Activated CD4-positive, alpha-beta memory T cell treated with anti-CD3 and anti-CD28 coated beads, Interleukin-2, amount 10 ng/mL, durations not matched to agents 7 days and 5 days (primary cell): Measurements from ENCODE around the gene RAC2. TPM values are rescaled to one million over a fixed set of nuclear protein-coding genes. Genes with fewer than 3 reads are reported as not detected.

Source experiments
- CTCF ChIA-PET: fragments of 350-600 bp; sonication (Branson Sonifier 250); formaldehyde crosslinking; loops from one replicate; lab custom pipeline; 2021; ENCODE audit warnings: antibody characterized with exemption, inconsistent platforms; lab: Charles Lee
- POLR2A ChIA-PET: fragments of 350-600 bp; sonication (Branson Sonifier 250); formaldehyde crosslinking; loops from one replicate; lab custom pipeline; 2021; ENCODE audit warnings: antibody characterized with exemption; lab: Charles Lee
- DNase-seq: peaks from one replicate; pipeline ENCODE4 v3.0.0-alpha.2; 2020
- H3K27ac Mint-ChIP-seq: one replicate; pipeline ENCODE4 v1.8.0; 2021; ENCODE audit warnings: mild to moderate bottlenecking, mixed read lengths
- H3K27me3 Mint-ChIP-seq: one replicate; pipeline ENCODE4 v1.8.0; 2021; ENCODE audit warnings: mixed read lengths
- H3K36me3 Mint-ChIP-seq: one replicate; pipeline ENCODE4 v1.8.0; 2021; ENCODE audit warnings: low read depth, mixed read lengths
- H3K4me1 Mint-ChIP-seq: one replicate; pipeline ENCODE4 v1.8.0; 2021; ENCODE audit warnings: mixed read lengths
- H3K4me3 Mint-ChIP-seq: one replicate; pipeline ENCODE4 v1.8.0; 2021; ENCODE audit warnings: mild to moderate bottlenecking, mixed read lengths
- H3K9me3 Mint-ChIP-seq: one replicate; pipeline ENCODE4 v1.8.0; 2021; ENCODE audit warnings: mixed read lengths
- total RNA-seq, 2 experiments: library from RNA; stranded (reverse); gene quantifications; one replicate each; pipeline ENCODE4 v1.2.3, GENCODE V29; 2021

The RAC2 gene
- total RNA-seq, 2 experiments from 2014 or later, result 984 to 1,005 TPM

- Mint-ChIP-seq H3K4me3 (peak overlapping the region; percentile 68), H3K9me3 (no peaks in the 10 kb centered on the region), H3K27me3 (no peaks in the 10 kb centered on the region), H3K36me3 (peaks cover 86% of the 10 kb centered on the region), H3K4me1 (peaks cover 90% of the 10 kb centered on the region), H3K27ac (peak overlapping the region; percentile 97)
- CTCF ChIA-PET, result interaction anchor here (2.1 to 4.7 kb wide), 4 partner anchors 10 to 31 kb away, joined by 11 to 71 read pairs (median 17); partner anchors contain the start of gene RAC2
- POLR2A ChIA-PET, result interaction anchor here (0.9 to 9.0 kb wide), 22 partner anchors 11 to 370 kb away, joined by 3 to 457 read pairs (median 4); partner anchors contain the start of genes CYTH4, IL2RB, NCF4 and RAC2
- DNase-seq, result peak; percentile 87
Measured at GRCh38 chr22:37230673-37231405, 13.2 kb downstream of the RAC2 start.

GRCh38 chr22:37229805-37230672, 14.0 kb downstream of the RAC2 start:
- DNase-seq, result peak; percentile 94
- Mint-ChIP-seq H3K27me3 (no peaks in the 10 kb centered on the region), H3K4me1 (peaks cover 90% of the 10 kb centered on the region), H3K4me3 (peak overlapping the region; percentile 45), H3K36me3 (peaks cover 86% of the 10 kb centered on the region), H3K27ac (peak overlapping the region; percentile 97), H3K9me3 (no peaks in the 10 kb centered on the region)
- POLR2A ChIA-PET, result interaction anchor here (0.8 to 9.0 kb wide), 29 partner anchors 10 to 369 kb away, joined by 3 to 457 read pairs (median 4); partner anchors contain the start of genes CYTH4, IL2RB, MFNG and NCF4
- CTCF ChIA-PET, result interaction anchor here (1.4 to 4.7 kb wide), 5 partner anchors 11 to 31 kb away, joined by 5 to 71 read pairs (median 16); partner anchors contain the start of gene RAC2

- peak overlapping the region; percentile 45 for H3K4me3 Mint-ChIP-seq
- H3K27me3 Mint-ChIP-seq, result no peaks in the 10 kb centered on the region
- H3K36me3 Mint-ChIP-seq, result peaks cover 86% of the 10 kb centered on the region
- DNase-seq, result peak; percentile 62
- CTCF ChIA-PET, result interaction anchor here (1.4 to 4.7 kb wide), 5 partner anchors 12 to 32 kb away, joined by 5 to 71 read pairs (median 16); partner anchors contain the start of gene RAC2
- POLR2A ChIA-PET, result interaction anchor here (0.6 to 9.0 kb wide), 22 partner anchors 9 to 339 kb away, joined by 3 to 457 read pairs (median 4); partner anchors contain the start of genes IL2RB, MFNG and RAC2
- peak overlapping the region; percentile 97 for H3K27ac Mint-ChIP-seq
- H3K9me3 Mint-ChIP-seq, result no peaks in the 10 kb centered on the region
- H3K4me1 Mint-ChIP-seq, result peaks cover 90% of the 10 kb centered on the region
Measured at GRCh38 chr22:37229012-37229804, 14.9 kb downstream of the RAC2 start.

- CTCF ChIA-PET, result interaction anchor here (2.1 to 4.7 kb wide), 3 partner anchors 12 to 29 kb away, joined by 11 to 71 read pairs (median 18); partner anchors contain the start of gene RAC2
- peaks cover 86% of the 10 kb centered on the region for H3K36me3 Mint-ChIP-seq
- peaks cover 90% of the 10 kb centered on the region for H3K4me1 Mint-ChIP-seq
- DNase-seq, result peak; percentile 70
- H3K27ac Mint-ChIP-seq, result peak overlapping the region; percentile 97
- peak overlapping the region; percentile 45 for H3K4me3 Mint-ChIP-seq
- POLR2A ChIA-PET, result interaction anchor here (0.6 to 9.0 kb wide), 16 partner anchors 8 to 340 kb away, joined by 3 to 457 read pairs (median 5); partner anchors contain the start of genes IL2RB, MFNG and RAC2
- no peaks in the 10 kb centered on the region for H3K27me3 Mint-ChIP-seq
- H3K9me3 Mint-ChIP-seq, result no peaks in the 10 kb centered on the region
Measured at GRCh38 chr22:37228106-37229011, 15.7 kb downstream of the RAC2 start.

DNA sequence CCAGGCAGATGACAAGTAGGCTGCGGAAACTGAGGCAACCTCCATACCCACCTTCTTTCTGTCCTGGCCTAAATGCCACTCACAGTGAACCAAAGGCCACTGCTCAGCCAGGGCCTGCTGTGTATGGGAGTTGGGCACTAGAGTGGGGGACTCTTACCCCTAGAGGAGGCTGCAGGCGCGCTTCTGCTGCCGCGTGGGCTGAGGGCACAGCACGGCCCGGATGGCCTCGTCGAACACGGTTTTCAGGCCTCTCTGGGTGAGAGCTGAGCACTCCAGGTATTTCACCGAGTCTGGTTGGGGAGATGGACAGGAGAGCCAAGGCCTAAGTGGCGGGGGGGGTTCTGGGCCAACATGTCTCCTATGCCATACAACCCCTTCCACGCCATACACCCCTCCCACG, 17.6 kb downstream of the RAC2 start:
- DNase-seq, result no peak
- Mint-ChIP-seq H3K9me3 (peaks cover under 1% of the 10 kb centered on the region), H3K27ac (peak overlapping the region; percentile 93), H3K27me3 (no peaks in the 10 kb centered on the region), H3K4me3 (no peak overlapping the region), H3K36me3 (peaks cover 87% of the 10 kb centered on the region), H3K4me1 (peaks cover 91% of the 10 kb centered on the region)
- ChIA-PET POLR2A (interaction anchor here (1.0 to 5.5 kb wide), 2 partner anchors 15 to 32 kb away, joined by 3 to 150 read pairs; partner anchors contain the start of gene RAC2), CTCF (interaction anchor here (1.2 to 2.6 kb wide), 3 partner anchors 16 to 34 kb away, joined by 3 to 11 read pairs (median 10); no protein-coding TSS in a partner anchor)

GRCh38 chr22:37226087-37226486, 18.0 kb downstream of the RAC2 start:
- CTCF ChIA-PET, result interaction anchor here (1.2 to 2.6 kb wide), 3 partner anchors 16 to 35 kb away, joined by 3 to 11 read pairs (median 10); no protein-coding TSS in a partner anchor
- H3K4me1 Mint-ChIP-seq, result peaks cover 91% of the 10 kb centered on the region
- H3K27me3 Mint-ChIP-seq, result no peaks in the 10 kb centered on the region
- H3K27ac Mint-ChIP-seq, result peak overlapping the region; percentile 93
- peaks cover 5% of the 10 kb centered on the region for H3K9me3 Mint-ChIP-seq
- H3K4me3 Mint-ChIP-seq, result peak overlapping the region; percentile 19
- POLR2A ChIA-PET, result interaction anchor here (1.0 to 5.5 kb wide), 3 partner anchors 13 to 33 kb away, joined by 3 to 150 read pairs (median 3); partner anchors contain the start of genes RAC2 and SSTR3
- peaks cover 87% of the 10 kb centered on the region for H3K36me3 Mint-ChIP-seq
- DNase-seq, result no peak

DNA sequence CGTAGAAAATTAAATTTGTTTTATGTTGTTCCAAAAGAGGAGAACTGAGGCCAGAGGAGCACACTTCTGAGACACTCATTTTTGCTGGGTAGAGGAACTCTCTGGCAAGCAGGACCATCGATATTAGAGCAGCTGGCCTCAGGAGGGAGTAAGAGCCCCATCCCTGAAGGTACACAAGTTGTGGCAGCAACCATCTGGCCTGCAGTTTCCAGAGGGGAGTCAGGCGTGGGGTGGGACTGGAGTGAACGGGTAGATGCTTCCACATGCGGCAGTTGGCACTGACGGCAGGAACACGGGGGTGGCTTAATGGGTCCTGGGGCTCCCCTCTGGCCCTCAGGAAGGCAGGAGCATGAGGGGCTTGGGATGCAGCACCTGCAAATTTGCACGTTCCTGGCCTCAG, 18.6 kb downstream of the RAC2 start:
- POLR2A ChIA-PET, result interaction anchor here (1.3 to 5.5 kb wide), 3 partner anchors 13 to 26 kb away, joined by 3 to 150 read pairs (median 5); partner anchors contain the start of genes RAC2 and SSTR3

DNA sequence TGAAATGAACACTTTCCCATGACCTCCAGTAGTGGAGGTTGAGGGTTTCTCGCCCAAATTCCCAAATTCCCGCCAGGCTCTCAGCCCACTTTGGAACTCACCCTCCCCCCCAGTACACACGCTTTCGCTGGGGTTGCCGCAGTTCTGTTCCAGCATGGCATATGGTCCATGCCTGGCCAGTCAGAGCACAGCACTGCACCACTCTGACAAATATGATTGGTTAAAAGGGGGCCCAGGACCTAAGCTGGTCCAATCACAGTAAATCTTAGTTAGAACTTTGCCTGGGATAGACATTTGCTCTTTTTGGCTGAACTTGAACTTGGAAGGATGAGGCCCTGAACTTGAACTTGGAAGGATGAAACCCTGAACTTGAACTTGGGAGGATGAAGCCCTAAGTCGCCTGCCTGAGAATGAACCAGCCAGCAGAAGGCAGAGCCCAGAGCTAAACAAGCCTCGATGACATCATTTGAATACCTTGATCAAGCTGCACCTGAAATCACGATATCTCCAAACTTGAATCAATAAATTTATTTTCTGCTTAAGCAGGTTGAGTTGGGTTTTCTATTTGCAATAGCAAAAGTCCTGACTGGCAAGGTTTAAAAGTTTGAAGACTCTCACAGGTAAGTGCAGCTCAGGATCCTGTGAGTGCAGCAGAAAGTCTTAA, 19.2 kb downstream of the RAC2 start:
- Mint-ChIP-seq H3K9me3 (peaks cover 11% of the 10 kb centered on the region), H3K4me3 (no peak overlapping the region)
- POLR2A ChIA-PET, result interaction anchor here (0.7 to 9.1 kb wide), 5 partner anchors 6 to 76 kb away, joined by 3 to 150 read pairs (median 5); partner anchors contain the start of genes RAC2 and SSTR3

More for the DNA sequence above, 18.6 kb downstream of the RAC2 start:
- Mint-ChIP-seq H3K4me3 (no peak overlapping the region), H3K9me3 (peaks cover 10% of the 10 kb centered on the region), H3K27me3 (no peaks in the 10 kb centered on the region), H3K36me3 (peaks cover 87% of the 10 kb centered on the region), H3K27ac (peak overlapping the region; percentile 93), H3K4me1 (peaks cover 91% of the 10 kb centered on the region)
- no peak for DNase-seq
- CTCF ChIA-PET, result interaction anchor here (0.8 to 2.6 kb wide), 4 partner anchors 17 to 35 kb away, joined by 3 to 11 read pairs (median 7); no protein-coding TSS in a partner anchor

GRCh38 chr22:37223965-37224551, 20.0 kb downstream of the RAC2 start:
- Mint-ChIP-seq H3K36me3 (peaks cover 81% of the 10 kb centered on the region), H3K4me3 (peak overlapping the region; percentile 0), H3K27me3 (no peaks in the 10 kb centered on the region), H3K4me1 (peaks cover 91% of the 10 kb centered on the region), H3K27ac (peak overlapping the region; percentile 93), H3K9me3 (peaks cover 11% of the 10 kb centered on the region)
- ChIA-PET POLR2A (interaction anchor here (0.7 to 9.1 kb wide), 4 partner anchors 7 to 103 kb away, joined by 3 to 150 read pairs (median 59); partner anchors contain the start of gene RAC2), CTCF (interaction anchor here (2.3 to 2.6 kb wide), 2 partner anchors 18 to 24 kb away, joined by 10 to 11 read pairs; no protein-coding TSS in a partner anchor)
- DNase-seq, result no peak

More for the DNA sequence above, 19.2 kb downstream of the RAC2 start:
- DNase-seq, result no peak
- Mint-ChIP-seq H3K27me3 (no peaks in the 10 kb centered on the region), H3K4me1 (peaks cover 91% of the 10 kb centered on the region), H3K36me3 (peaks cover 87% of the 10 kb centered on the region), H3K27ac (peak overlapping the region; percentile 93)
- CTCF ChIA-PET, result interaction anchor here (0.8 to 2.6 kb wide), 3 partner anchors 18 to 36 kb away, joined by 4 to 11 read pairs (median 10); no protein-coding TSS in a partner anchor
